AG09309 (cell line): ENCODE measurements around the gene MRGPRG.
A peak's percentile ranks its signal among the peaks of the same experiment; 100 is the strongest.
"Not testable (repeated sequence)": the region's sequence is repeated elsewhere in the genome, so short reads cannot be mapped to it uniquely, and the experiment has no call there.

Experiments used
- DNase-seq: peaks from one replicate; pipeline ENCODE4 v3.0.0-alpha.2; 2010; ENCODE audit warnings: low read depth
- H3K4me3 ChIP-seq: 2 replicates; pipeline ENCODE4 v1.5.1; 2011; ENCODE audit warnings: mild to moderate bottlenecking, low read depth, low read length, moderate library complexity; ENCODE audit not compliant: control insufficient read depth
- CTCF ChIP-seq: IDR thresholded peaks from 2 replicates; pipeline ENCODE4 v1.5.1; 2011; ENCODE audit warnings: mild to moderate bottlenecking, low read depth, low read length, inconsistent platforms; ENCODE audit not compliant: insufficient read depth, control insufficient read depth; ENCODE audit errors: missing control alignments

MRGPRG gene

GRCh38 chr11:3170044-3170755, 48.4 kb downstream of the MRGPRG start:
- no peak for DNase-seq
- TF ChIP-seq CTCF = no peak
- H3K4me3 ChIP-seq = no peak overlapping the region

GRCh38 chr11:3169255-3170043, 49.2 kb downstream of the MRGPRG start:
- peak; percentile 25 for TF ChIP-seq CTCF
- no peak for DNase-seq
- H3K4me3 ChIP-seq = peak overlapping the region; percentile 56

- H3K4me3 ChIP-seq = peak overlapping the region; percentile 56
- DNase-seq = not testable (repeated sequence)
Observed at GRCh38 chr11:3168742-3169254, 49.8 kb downstream of the MRGPRG start.
